Gastroesophageal sphincter (tissue), 4 donors: ENCODE results near the gene RPGRIP1L. TPM values are rescaled to one million over a fixed set of nuclear protein-coding genes. Genes with fewer than 3 reads are reported as not detected.

Source experiments
- ATAC-seq: fragments of 150-250 bp; one replicate; pipeline ENCODE4 v1.9.1; 2016; ENCODE audit warnings: mild to moderate bottlenecking, moderate library complexity
- H3K27ac ChIP-seq, 4 donors: fragments of 200-600 bp; sonication (generic) in 3 of 4; 1 replicate in 3 of 4; 2 replicates in 1 of 4; pipeline ENCODE4 v1.5.1; 2016 to 2019
- H3K27me3 ChIP-seq: fragments of 200-600 bp; sonication (generic); one replicate; pipeline ENCODE4 v1.5.1; 2019
- H3K36me3 ChIP-seq, 2 donors: fragments of 200-600 bp; sonication (generic); one replicate each; pipeline ENCODE4 v1.5.1; 2019; ENCODE audit warnings: control low read depth in 1 of 2
- H3K4me1 ChIP-seq, 3 donors: fragments of 200-600 bp; sonication (generic); 1 replicate in 2 of 3; 2 replicates in 1 of 3; pipeline ENCODE4 v1.5.1; 2016 to 2019; ENCODE audit warnings: control low read depth in 2 of 3
- H3K4me3 ChIP-seq, 2 donors: fragments of 200-600 bp; sonication (generic); one replicate each; pipeline ENCODE4 v1.5.1; 2019; ENCODE audit warnings: mild to moderate bottlenecking in 1 of 2, moderate library complexity in 1 of 2
- H3K9me3 ChIP-seq, 3 donors: fragments of 200-600 bp; sonication (generic); one replicate each; pipeline ENCODE4 v1.5.1; 2017 to 2019; ENCODE audit warnings: control low read depth in 2 of 3
- CTCF ChIP-seq, 4 experiments: fragments of 200-600 bp in 2 of 4; fragments of 450-650 bp in 2 of 4; sonication (generic) in 1 of 4; IDR thresholded peaks; one replicate each; pipeline ENCODE4 v1.5.1; 2017 to 2019; ENCODE audit warnings: antibody characterized with exemption in 4 of 4, mild to moderate bottlenecking in 2 of 4, moderate library complexity in 2 of 4
- EP300 ChIP-seq: sonication (generic); formaldehyde crosslinking; IDR thresholded peaks from one replicate; pipeline ENCODE4 v1.6.1; 2017; ENCODE audit warnings: antibody characterized with exemption, mild to moderate bottlenecking
- POLR2A ChIP-seq, 2 donors: fragments of 450-650 bp; IDR thresholded peaks; one replicate each; pipeline ENCODE4 v1.6.1; 2017; ENCODE audit warnings: antibody characterized with exemption in 2 of 2, mild to moderate bottlenecking in 2 of 2, moderate library complexity in 1 of 2
- POLR2AphosphoS5 ChIP-seq: sonication (generic); formaldehyde crosslinking; IDR thresholded peaks from one replicate; pipeline ENCODE4 v1.6.1; 2017; ENCODE audit warnings: antibody characterized with exemption
- WGBS, 2 donors: methylation state at CpG; one replicate each; pipeline ENCODE4 v1.1.5; 2018; ENCODE audit warnings: low coverage in 1 of 2; 5-methylcytosine and 5-hydroxymethylcytosine counted together
- total RNA-seq, 4 donors: library from RNA; depleted of rRNA; stranded (reverse); fragments of >200 nt; gene quantifications; one replicate each; pipeline ENCODE4 v1.1.0, GENCODE V29; 2016

Gene RPGRIP1L
- total RNA-seq, 4 donors from 2014 or later: 3.5 to 5.4 (median 4.8) TPM

- H3K27ac ChIP-seq: no peak overlapping the region
- peak; percentile 51 for ATAC-seq
- H3K9me3 ChIP-seq: no peaks in the 10 kb centered on the region
Observed at GRCh38 chr16:53745086-53745485, 41.4 kb upstream of the RPGRIP1L start.

GRCh38 chr16:53744449-53744848 lies 40.8 kb upstream of the RPGRIP1L start:
- H3K27ac ChIP-seq: no peak overlapping the region

More at GRCh38 chr16:53745086-53745485, 41.4 kb upstream of the RPGRIP1L start:
- 6% methylated on average over 3 of the region's 3 CpGs; no CpG with 5 or more reads in 1 of the 2 donors for WGBS, 2 donors
- Histone ChIP-seq H3K36me3 (no peaks in the 10 kb centered on the region), H3K4me1 (peaks cover 9 to 28% (median 10%) of the 10 kb centered on the region in 3 donors), H3K4me3 (no peak overlapping the region), H3K27me3 (no peaks in the 10 kb centered on the region)
- TF ChIP-seq CTCF (IDR thresholded peaks at IDR 0.05) (no peak), POLR2AphosphoS5 (peak; percentile 79)

GRCh38 chr16:53743149-53743566 lies 39.5 kb upstream of the RPGRIP1L start:
- Histone ChIP-seq H3K9me3 (no peaks in the 10 kb centered on the region), H3K4me3 (no peak overlapping the region), H3K36me3 (no peaks in the 10 kb centered on the region), H3K27me3 (no peaks in the 10 kb centered on the region), H3K27ac (no peak overlapping the region), H3K4me1 (peaks cover 9 to 28% (median 10%) of the 10 kb centered on the region in 3 donors)
- 65 to 83% methylated on average over 2 to 3 of the region's 3 CpGs for WGBS, 2 donors
- no peak for TF ChIP-seq POLR2A (IDR thresholded peaks at IDR 0.05)
- no peak for TF ChIP-seq EP300
- TF ChIP-seq POLR2AphosphoS5: no peak
- TF ChIP-seq CTCF (IDR thresholded peaks at IDR 0.05): peak in 2 of 4 experiments; percentile 16 to 48
- ATAC-seq: no peak

More at GRCh38 chr16:53744449-53744848, 40.8 kb upstream of the RPGRIP1L start:
- Histone ChIP-seq H3K27me3 (no peaks in the 10 kb centered on the region), H3K9me3 (no peaks in the 10 kb centered on the region), H3K4me3 (no peak overlapping the region), H3K36me3 (no peaks in the 10 kb centered on the region), H3K4me1 (peaks cover 9 to 28% (median 10%) of the 10 kb centered on the region in 3 donors)
- no peak for ATAC-seq
- TF ChIP-seq CTCF (IDR thresholded peaks at IDR 0.05) (no peak), EP300 (no peak), POLR2A (IDR thresholded peaks at IDR 0.05) (no peak), POLR2AphosphoS5 (no peak)
- 51 to 80% methylated on average over 3 of the region's 3 CpGs for WGBS, 2 donors

- TF ChIP-seq POLR2A (IDR thresholded peaks at IDR 0.05) (no peak), EP300 (no peak), POLR2AphosphoS5 (no peak), CTCF (IDR thresholded peaks at IDR 0.05) (no peak)
- no peaks in the 10 kb centered on the region for H3K27me3 ChIP-seq
- H3K27ac ChIP-seq: no peak overlapping the region
- no peak for ATAC-seq
- WGBS, 2 donors: 67 to 100% methylated on average over 1 of the region's 2 CpGs
- no peaks in the 10 kb centered on the region for H3K36me3 ChIP-seq
- no peak overlapping the region for H3K4me3 ChIP-seq
- no peaks in the 10 kb centered on the region for H3K9me3 ChIP-seq
- H3K4me1 ChIP-seq: peaks cover 9 to 29% (median 10%) of the 10 kb centered on the region in 3 donors
Observed at GRCh38 chr16:53741546-53741945, 37.9 kb upstream of the RPGRIP1L start.

- no peak for ATAC-seq
- 74 to 87% methylated on average over 2 to 3 of the region's 3 CpGs for WGBS, 2 donors
- no peaks in the 10 kb centered on the region for H3K36me3 ChIP-seq
Observed at GRCh38 chr16:53740933-53741531, 37.4 kb upstream of the RPGRIP1L start.

More at GRCh38 chr16:53740933-53741531, 37.4 kb upstream of the RPGRIP1L start:
- Histone ChIP-seq H3K27ac (no peak overlapping the region), H3K9me3 (no peaks in the 10 kb centered on the region), H3K4me1 (peaks cover 9 to 27% (median 10%) of the 10 kb centered on the region in 3 donors), H3K4me3 (no peak overlapping the region), H3K27me3 (no peaks in the 10 kb centered on the region)
- no peak for TF ChIP-seq POLR2AphosphoS5
